ENCODE data around the gene FMN1. TPM values are rescaled to one million over a fixed set of nuclear protein-coding genes. Genes with fewer than 3 reads are reported as not detected.

FMN1 gene
- total RNA-seq, 4 donors from 2014 or later, result 5.1 to 13.3 (median 9.0) TPM

- no peaks in the 10 kb centered on the region for H3K27me3 ChIP-seq
- peaks cover 0 to 37% (median 2%) of the 10 kb centered on the region in 3 donors for H3K4me1 ChIP-seq
- H3K27ac ChIP-seq, result peak overlapping the region in 3 of 4 donors; percentile 30 to 56 (median 43)
- H3K4me3 ChIP-seq, result no peak overlapping the region
- H3K9me3 ChIP-seq, result no peaks in the 10 kb centered on the region
- 16 to 19% methylated on average over 5 of the region's 5 CpGs for WGBS, 2 donors (ENCODE audit: low coverage in 1 of 2)
- TF ChIP-seq CTCF (IDR thresholded peaks at IDR 0.05) (no peak), POLR2AphosphoS5 (IDR thresholded peaks at IDR 0.05) (peak; percentile 86), POLR2A (IDR thresholded peaks at IDR 0.05) (no peak)
- ATAC-seq, result peak; percentile 56
- H3K36me3 ChIP-seq, result no peaks in the 10 kb centered on the region
Observed at GRCh38 chr15:32919749-32920414, 274.6 kb downstream of the FMN1 start.

DNA sequence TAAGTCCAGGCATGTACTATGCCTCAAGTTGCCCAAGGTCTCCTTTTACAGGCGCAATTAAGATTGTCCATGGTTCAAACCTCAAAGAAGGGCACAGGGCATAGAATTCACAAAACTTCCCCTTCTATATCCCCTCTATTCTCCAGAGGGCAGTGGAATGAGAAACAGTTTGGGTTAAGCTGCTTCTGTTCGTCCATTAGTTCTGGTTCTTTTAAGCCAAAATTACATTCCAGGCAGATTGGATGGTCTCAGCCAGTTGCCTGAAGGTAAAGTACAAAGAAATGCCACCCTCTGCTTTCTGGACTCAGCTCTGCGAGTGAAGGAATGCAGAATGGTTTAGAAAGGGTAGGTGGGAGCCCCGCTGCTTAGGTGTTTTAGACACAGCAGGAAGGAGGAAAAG is 276.0 kb downstream of the FMN1 start:
- 72 to 77% methylated on average over 3 to 4 of the region's 4 CpGs for WGBS, 2 donors (ENCODE audit: low coverage in 1 of 2)
- TF ChIP-seq CTCF (IDR thresholded peaks at IDR 0.05), result no peak
- no peak for TF ChIP-seq POLR2AphosphoS5 (IDR thresholded peaks at IDR 0.05)
- TF ChIP-seq EP300 (IDR thresholded peaks at IDR 0.05), result no peak
- H3K36me3 ChIP-seq, result no peaks in the 10 kb centered on the region
- H3K27me3 ChIP-seq, result no peaks in the 10 kb centered on the region
- no peak overlapping the region for H3K4me3 ChIP-seq
- no peak for ATAC-seq
- peaks cover 0 to 37% (median 2%) of the 10 kb centered on the region in 3 donors for H3K4me1 ChIP-seq
- H3K9me3 ChIP-seq, result no peaks in the 10 kb centered on the region
- peak overlapping the region in 2 of 4 donors; percentile 5 to 56 for H3K27ac ChIP-seq

DNA sequence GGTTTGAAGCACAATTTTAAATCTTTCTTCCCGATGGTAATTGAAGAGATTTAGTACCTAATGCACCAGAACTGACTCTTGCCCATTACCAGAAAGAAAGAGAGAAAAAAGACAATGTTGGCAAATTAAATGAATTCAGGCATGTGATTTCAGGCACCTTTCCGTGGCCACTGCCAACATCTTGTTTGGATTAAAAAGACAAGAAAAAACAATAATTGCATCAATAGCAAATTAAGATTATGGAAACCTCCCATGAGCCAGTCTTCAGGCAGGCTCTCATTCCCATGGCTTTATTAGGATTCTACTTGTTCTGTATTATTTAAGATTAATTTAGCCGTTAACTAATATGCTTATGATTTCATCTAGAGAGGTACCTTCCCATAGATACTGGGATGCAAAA is 283.7 kb downstream of the FMN1 start:
- no peak for ATAC-seq
- WGBS, 2 donors (ENCODE audit: low coverage in 1 of 2), result 68 to 69% methylated on average over 2 to 3 of the region's 3 CpGs
- no peaks in the 10 kb centered on the region for H3K27me3 ChIP-seq
- no peak for TF ChIP-seq POLR2AphosphoS5 (IDR thresholded peaks at IDR 0.05)
- no peak for TF ChIP-seq CTCF (IDR thresholded peaks at IDR 0.05)
- no peak overlapping the region for H3K4me3 ChIP-seq
- no peaks in the 10 kb centered on the region for H3K36me3 ChIP-seq
- H3K4me1 ChIP-seq, result peaks cover 0 to 36% (median 10%) of the 10 kb centered on the region in 3 donors
- H3K9me3 ChIP-seq, result no peaks in the 10 kb centered on the region
- H3K27ac ChIP-seq, result no peak overlapping the region

DNA sequence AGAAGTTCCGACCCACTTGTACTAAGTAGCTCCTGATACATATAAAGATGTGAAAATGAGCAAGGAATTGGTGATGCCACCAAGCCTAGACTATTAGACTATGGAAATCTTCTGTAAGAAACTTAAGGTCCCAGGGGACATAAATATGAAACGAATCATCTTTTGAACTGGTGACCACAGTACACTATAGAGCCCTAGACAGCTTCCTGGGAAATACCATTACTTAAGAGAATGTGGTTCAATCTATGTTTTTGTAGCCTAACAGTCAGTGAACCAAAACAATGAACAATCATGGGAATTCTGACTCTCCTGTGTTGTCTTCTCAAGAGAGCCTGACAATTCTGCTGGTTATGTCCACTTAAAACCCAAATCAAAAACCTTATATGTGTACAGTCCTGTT is 285.1 kb downstream of the FMN1 start:
- no peak for TF ChIP-seq POLR2A (IDR thresholded peaks at IDR 0.05)
- TF ChIP-seq POLR2AphosphoS5 (IDR thresholded peaks at IDR 0.05), result no peak
- TF ChIP-seq CTCF (IDR thresholded peaks at IDR 0.05), result no peak
- Histone ChIP-seq H3K27me3 (no peaks in the 10 kb centered on the region), H3K27ac (no peak overlapping the region), H3K36me3 (no peaks in the 10 kb centered on the region), H3K9me3 (no peaks in the 10 kb centered on the region), H3K4me3 (no peak overlapping the region), H3K4me1 (peaks cover 0 to 33% (median 10%) of the 10 kb centered on the region in 3 donors)
- 84 to 95% methylated on average over 2 of the region's 2 CpGs for WGBS, 2 donors (ENCODE audit: low coverage in 1 of 2)
- no peak for ATAC-seq

DNA sequence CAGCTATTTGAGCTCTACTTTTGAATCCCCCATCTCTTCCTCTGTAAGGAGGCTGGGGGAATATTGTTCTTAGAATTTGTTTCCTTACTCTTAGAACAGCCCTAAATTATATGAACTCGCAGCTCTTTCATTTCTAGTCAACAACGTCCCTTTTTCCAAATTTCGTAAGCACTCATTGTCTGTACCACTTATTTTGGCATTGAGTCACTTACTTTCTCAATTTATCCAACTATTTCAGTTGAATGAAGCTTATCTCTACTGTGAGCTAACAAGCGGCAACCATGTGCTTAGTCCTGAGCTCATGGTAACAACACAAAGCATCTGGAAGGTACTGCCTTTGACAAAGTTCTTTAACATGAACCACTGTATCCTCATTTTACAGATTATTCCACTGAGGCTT is 285.6 kb downstream of the FMN1 start:
- no peaks in the 10 kb centered on the region for H3K36me3 ChIP-seq
- no peak for ATAC-seq
- peaks cover 0 to 33% (median 10%) of the 10 kb centered on the region in 3 donors for H3K4me1 ChIP-seq
- H3K9me3 ChIP-seq, result no peaks in the 10 kb centered on the region
- H3K4me3 ChIP-seq, result no peak overlapping the region
- no peaks in the 10 kb centered on the region for H3K27me3 ChIP-seq
- TF ChIP-seq POLR2A (IDR thresholded peaks at IDR 0.05), result no peak
- no peak for TF ChIP-seq CTCF (IDR thresholded peaks at IDR 0.05)
- TF ChIP-seq EP300 (IDR thresholded peaks at IDR 0.05), result no peak
- TF ChIP-seq POLR2AphosphoS5 (IDR thresholded peaks at IDR 0.05), result no peak
- H3K27ac ChIP-seq, result peak overlapping the region; percentile 43 to 76 (median 60)
- 63 to 100% methylated on average over 4 of the region's 4 CpGs for WGBS, 2 donors (ENCODE audit: low coverage in 1 of 2)
